Activated CD8-positive, alpha-beta memory T cell treated with anti-CD3 and anti-CD28 coated beads, Interleukin-2, amount 50 U/mL, for 1 hour (primary cell): Measurements from ENCODE around the gene PTN.

ENCODE experiments used
- DNase-seq: peaks from one replicate; pipeline ENCODE4 v3.0.0-alpha.2; 2020; ENCODE audit errors: extremely low read depth

PTN gene, protein sequence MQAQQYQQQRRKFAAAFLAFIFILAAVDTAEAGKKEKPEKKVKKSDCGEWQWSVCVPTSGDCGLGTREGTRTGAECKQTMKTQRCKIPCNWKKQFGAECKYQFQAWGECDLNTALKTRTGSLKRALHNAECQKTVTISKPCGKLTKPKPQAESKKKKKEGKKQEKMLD

DNA sequence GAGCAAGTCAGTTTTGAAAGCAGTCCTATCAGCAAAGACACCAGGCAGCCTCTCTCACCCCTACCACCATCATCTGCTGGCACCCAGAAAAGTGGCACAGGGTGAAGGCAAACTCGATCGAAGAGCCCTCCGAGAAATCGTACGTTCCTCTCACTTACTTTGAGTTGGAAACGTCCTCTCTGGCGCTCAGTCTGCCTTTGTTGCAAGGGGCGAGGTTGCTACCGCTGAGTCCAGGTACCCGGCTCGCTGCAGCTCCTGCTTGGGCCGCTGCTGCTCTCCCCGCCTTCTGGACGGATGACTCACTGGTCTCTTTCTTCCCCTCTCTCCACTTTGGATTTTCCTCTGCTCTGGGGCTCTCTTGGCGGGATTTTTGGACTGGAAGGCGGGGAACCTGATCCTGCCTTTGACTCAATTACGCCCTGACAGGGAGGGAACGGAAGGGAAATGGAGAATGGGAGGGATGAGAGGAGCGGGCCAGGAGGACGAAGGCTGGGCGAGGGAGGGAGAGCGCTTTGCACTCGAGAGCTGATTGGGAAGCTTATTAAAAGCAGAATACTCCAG lies at the start of gene PTN:
Gene PTN (minus strand): TSS at position 453 of the 561 bp plus-strand sequence. CDS start 88,760 bp downstream, outside the sequence.
- no peak for DNase-seq

DNA sequence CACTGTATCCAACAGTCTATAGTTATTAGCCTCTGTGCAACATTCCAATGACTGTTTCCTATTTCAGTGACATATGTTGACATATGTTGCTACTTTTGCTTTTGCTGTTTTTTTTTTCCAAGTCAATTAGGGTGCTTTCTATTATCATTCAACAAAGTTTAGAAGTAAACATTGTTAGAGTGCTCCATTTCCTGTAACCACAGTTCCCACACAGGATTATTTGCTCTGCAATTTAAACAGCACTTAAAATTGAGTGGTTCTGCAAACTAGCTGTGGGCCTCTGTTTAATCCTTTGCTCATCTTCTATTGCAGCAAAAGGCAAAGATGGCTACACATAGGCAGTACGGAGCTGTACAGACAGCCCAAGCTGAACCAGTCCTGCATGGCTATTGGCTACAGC lies 46.5 kb upstream of the PTN start:
- no peak for DNase-seq

DNA sequence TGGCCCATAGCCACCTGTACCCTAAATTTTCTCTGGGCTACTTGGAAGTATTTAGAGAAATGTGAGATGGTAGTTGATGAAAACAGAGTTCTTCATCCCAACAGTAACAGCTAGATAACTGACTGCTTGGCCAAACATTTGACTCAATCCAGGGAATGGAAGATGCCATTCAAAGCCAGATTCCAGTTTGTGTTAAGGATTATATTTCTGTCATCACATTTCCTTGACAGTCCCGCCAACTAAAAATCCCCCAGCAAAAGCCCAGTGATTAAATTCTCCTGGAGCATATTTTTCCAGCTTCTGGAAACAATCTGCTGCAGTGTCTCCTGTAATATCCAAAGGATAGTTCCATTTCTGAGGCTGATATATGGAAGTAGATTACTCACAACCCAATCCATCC lies 45.4 kb upstream of the PTN start:
- DNase-seq = no peak

DNA sequence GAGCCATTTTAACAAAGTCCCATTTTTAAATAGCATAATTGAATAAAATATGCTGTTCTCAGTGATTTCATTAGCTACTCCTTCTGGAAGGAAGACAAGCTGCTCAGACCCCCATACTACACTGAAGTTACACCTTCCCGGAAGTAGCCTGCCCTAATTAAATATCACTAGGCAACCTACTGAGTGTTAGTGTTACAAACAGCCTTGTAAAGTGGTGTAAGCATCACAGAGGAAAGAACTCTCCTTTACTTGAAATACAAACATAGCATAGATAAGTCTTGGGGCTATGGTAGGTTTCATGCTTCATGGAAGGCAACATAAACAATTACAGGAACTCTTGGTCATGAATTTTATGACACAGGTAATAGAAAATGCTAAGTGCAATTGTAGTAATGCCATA lies 43.4 kb upstream of the PTN start:
- DNase-seq = no peak

DNA sequence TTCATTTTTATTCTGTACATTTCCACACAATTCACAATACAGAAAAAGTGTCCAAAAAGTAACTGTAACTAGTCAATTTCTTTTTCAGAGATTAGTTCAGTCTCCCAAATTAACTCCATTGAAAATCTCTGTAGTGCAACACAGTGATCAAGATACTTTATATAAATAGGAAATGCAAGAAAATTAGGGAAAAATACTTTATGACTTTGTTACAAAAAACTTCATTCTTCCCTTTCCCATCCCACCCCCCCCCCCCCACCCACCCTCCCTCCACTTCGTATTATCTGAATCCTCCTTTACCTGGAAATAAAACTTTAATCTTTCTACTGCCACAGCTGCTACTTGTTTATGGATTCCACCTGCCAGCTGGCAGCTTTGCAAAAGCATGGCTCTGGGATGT lies 37.5 kb upstream of the PTN start:
- no peak for DNase-seq

DNA sequence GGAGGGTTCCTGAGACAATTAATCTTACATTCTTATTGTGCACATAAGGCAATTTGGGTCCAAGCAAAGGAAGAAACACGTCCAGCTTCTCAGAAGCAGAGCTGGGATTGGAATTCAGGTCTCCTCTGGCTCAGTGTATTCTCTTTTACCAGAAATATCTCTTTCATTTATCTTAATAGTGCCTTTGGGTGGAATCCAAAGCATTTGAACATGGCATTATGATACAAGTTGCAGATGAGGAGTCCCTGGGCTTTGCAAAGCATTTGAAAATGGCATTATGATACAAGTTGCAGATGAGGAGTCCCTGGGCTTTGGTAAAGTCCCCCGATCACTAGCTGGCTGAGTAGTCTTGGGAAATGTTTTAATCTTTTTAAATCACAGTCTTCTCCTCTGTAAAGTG lies 30.0 kb upstream of the PTN start:
- no peak for DNase-seq

DNA sequence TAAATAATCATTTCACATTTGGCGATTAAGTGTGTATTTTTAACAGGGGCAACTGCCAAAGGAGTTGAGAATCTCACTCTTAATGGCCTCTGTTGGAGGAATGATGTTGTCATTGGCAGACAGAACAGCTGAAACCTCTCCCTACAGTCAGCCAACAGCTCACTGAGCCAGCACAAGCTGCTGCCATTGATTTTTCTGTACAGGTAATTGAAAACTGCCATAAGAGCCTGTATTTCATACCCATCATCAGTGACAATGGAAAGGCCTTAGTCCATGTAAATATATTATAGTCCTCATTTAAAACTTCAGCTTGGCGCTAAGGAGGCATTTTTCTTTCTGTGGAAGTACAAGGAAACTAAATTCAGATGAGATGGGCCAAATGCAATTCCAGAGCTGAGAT lies 28.1 kb upstream of the PTN start:
- DNase-seq = no peak

DNA sequence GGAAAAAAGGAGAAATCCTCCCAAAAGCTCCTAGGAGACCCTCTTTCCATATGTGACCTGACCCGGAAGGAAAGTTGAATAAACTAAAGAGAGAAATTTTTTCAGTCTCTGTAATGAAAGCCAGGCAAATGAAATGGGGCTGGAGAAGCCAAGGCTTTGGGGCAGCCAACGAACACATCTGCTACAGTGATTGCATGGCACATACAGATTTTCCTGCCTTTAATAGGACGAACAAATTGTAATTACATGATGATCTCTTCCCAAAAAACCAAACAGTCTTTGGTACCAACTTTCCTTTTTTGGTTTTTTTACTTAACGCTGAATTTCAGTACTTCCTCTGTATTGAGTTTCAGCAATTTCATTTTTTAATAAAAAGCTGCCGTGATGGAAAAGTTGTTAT lies 23.5 kb upstream of the PTN start:
- no peak for DNase-seq

DNA sequence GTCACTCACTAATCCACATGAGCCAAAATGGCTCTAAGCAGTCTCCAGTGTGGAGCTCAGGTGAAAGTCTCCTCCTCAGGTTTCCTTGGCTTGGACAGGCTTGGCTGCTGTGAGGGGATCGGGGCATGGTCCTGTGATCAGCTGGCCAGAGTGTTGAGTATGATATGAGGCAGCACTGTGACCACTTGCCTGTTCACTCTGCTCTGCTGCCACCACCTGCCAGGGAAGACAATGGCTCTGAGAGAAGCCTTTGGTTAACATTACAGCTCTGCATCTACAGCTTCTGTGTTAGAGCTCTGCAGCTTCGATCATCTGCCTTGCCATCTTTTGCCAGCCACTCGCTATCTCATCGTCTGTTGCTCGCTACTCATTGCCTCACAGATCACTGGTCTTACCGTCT lies 20.1 kb upstream of the PTN start:
- DNase-seq = no peak

DNA sequence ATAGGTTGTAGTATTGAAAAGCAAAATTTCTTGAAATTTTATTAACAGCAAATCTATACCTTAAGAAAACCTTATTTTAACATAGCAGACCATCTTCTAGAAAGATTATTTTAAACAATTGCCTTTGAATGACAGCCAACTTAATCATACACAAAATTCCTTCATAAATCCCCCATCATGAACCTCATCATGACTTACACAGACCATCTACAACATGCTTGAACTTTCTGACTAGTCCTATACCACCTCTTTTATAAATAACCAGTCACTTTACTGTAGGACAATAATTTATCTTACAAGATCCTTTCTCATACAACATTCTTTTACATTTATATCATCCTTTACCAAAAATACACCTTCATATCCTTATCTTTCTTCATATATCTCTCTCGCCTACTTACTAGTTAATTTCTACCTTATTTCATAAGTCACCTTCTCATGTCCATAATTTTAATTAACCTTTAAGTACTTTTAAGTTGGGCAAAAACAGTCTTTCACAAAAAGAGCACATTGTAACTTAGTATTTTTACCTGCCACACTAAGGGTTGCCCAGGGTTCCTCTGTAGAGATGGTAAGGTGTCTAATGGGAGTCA lies 16.6 kb upstream of the PTN start:
- no peak for DNase-seq

DNA sequence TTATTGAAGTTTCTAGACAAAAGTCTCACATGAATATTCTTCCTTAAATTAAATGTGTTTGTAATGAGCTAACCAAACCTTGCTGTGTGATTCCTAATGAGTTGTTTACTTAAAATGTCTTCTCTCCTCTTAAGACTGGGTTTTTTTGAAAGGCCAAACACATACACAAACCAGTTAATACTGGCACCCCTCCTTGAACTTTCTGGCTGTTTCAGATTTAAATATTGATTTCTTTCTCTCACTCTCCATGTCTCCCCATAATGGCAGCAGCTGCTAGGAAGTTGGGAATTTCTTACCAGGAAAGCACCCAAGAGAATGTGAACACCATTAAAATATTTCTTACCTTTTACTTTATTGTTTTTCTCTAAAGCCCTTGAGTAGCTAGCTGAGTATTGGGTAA lies 11.4 kb upstream of the PTN start:
- no peak for DNase-seq

DNA sequence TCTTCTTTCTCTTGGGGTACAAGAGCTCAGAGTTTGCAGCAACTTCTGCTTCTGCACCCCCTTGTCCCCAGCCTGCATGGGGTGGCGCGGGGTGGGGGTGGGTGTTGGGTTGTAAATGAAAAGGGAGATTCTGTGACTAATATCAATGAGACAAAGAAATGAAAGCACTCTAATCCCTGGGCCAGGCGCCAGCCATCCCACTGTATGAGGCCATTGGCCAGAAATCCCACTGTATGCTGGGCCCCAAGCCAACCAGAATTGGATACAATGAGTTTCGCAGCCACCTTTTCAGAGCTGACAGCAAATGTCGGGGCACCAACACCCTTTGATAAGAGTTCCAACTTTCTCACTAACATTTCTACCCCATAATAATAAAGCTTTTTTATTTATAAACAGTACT lies 10.9 kb upstream of the PTN start:
- no peak for DNase-seq

DNA sequence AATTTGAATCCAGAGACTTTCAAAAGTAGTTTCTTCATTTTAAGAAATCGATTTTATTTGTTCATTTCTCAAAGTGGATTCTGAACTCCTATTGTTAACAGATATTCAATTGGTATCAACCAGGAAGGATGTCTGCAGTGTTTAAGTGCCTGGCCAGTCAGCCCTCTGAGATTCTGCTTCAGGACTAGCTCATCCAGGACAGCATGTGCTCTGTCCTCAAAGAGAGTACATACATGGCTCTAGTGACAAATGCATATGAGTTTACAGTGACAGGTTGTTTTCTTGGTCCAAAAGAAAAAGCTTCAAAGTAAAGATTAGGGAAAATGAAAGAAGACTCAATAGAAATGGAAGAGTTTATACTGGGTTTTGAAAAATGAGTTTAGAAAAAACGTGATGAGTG lies 8.4 kb upstream of the PTN start:
- no peak for DNase-seq

DNA sequence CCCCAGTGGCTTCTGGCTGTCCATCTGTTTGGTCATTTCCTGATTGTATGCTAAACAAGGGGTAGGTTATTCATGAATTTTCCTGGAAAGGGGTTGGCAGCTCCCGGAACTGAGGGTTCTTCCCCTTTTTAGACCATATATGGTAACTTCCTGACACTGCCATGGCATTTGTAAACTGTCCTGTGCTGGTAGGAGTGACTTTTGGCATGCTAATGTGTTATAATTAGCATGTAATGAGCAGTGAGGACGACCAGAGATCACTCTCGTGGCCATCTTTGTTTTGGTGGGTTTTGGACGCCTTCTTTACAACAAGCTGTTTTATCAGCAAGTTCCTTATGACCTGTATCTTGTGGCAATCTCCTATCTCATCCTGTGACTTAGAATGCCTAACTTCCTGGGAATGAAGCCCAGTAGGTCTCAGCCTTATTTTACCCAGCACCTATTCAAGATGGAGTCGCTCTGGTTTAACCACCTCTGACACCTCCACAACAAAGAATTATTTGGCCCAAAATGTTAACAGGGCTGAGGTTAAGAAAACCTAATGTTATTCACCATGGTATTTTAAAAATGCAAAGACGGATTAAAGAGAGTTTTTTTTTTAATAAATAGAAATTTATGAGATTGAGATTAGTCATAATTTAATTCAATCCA lies 2.4 kb upstream of the PTN start:
- DNase-seq = no peak

DNA sequence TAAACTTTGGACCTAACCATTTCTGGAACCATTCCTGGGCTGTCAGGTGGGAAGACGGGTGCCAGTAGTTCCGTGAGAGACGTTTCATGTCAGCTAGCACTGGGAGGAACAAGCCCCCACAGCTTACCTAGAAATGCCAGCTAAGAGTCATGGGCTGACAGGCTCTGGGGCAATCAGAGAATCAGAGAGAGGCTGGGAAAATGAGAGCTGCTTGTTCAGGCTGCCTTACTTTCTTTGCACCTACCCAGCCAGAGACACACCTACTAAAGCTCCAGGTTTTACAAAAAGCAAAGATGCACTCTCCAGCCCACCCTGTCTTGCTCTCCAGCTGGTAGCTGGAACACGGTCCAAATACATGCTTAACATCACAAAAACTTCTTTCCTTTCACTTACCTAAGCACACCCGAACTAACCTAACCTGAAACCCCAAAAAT lies 688 bp downstream of the PTN start:
- no peak for DNase-seq

DNA sequence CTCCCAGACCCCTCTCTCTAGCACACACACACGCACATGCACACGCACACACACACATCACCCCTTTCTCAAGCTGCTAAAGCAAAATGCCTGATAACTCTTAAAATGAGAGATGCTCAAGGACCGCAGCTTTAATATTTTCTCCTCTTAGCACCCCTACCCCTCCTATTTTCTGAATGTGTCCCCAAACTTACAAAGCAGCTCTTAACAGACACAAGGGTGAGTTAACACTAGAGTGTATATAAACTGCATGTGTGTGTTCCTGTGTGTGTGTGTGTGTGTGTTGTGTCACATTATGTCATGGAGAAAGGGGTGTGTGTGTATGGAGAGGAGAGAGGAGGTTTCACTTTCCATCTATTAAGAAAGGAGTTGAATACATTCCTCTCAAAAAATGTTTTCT lies 1.3 kb downstream of the PTN start:
- no peak for DNase-seq

DNA sequence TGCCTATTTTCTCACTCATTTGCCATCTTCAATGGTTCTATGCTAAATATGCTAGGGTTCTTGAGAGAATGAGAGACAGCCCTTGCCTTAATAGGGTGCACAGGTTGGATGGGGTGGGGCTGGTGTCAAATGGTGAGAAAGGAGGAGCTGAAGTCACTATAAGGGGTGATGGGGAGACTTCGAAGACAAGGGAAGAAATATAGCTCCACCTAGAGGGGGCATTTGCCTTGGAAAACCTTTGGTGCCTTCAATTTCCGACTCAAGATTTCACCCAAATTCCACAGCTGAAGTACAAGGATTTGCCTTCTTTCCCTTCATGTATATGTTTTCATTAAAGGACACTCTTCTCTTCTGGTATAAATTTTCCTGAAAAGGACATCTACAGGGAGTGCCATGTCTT lies 5.6 kb downstream of the PTN start:
- DNase-seq = no peak

DNA sequence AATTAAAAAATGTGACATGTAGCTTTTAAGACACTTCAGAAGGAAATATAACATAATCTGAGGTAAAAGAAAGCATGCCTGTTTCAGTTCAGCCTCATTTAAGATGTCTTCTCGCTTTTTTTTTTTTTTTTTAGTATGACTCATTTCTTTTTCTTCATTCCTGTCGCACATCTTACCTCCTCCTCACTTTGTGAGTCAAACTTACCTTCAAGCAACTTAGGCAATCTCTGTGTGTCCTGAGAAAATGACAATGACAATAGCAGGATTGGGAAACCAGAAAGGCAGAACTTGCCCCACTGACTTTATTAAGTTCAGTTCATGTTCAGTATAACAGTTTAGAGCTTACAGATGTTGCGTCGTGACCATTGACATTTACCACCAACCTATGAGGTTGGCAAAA lies 7.7 kb downstream of the PTN start:
- no peak for DNase-seq

DNA sequence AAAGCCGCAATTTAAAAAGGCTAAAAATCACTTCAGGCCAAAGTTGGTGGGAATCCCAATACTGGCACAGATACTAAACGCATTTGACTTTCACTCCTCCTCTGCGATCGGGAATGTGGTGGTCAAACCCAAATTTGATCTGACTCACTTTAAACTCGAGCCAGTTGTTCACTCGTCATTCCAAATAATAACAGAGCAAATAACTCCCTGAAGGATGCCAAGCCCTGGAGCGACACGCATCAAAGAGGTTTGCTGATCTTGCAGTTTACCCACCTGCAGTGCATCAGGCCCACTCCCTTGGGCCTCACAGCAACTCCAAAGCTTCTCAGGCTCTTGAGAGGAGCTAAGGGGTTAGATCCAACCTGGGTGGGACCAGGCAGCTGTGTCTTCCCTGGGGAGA lies 12.2 kb downstream of the PTN start:
- no peak for DNase-seq

DNA sequence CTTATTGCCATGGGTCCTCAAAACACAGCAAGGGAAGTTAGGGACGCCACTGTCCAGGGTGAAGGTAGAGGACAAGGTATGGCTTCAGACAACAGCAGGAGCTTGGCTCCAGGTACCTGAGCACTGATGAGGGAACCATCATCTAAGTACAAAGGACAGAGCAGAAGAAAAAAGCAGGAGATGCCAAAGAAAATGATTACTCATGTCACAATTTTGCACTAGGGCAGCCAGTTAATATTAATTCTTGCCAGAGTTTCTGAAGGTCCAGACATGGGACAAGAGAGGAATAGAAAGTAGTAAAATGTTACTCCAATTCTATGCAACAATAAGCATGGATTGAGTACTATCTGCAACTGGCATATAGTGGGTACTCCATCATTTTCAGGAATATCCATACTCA lies 14.1 kb downstream of the PTN start:
- no peak for DNase-seq

DNA sequence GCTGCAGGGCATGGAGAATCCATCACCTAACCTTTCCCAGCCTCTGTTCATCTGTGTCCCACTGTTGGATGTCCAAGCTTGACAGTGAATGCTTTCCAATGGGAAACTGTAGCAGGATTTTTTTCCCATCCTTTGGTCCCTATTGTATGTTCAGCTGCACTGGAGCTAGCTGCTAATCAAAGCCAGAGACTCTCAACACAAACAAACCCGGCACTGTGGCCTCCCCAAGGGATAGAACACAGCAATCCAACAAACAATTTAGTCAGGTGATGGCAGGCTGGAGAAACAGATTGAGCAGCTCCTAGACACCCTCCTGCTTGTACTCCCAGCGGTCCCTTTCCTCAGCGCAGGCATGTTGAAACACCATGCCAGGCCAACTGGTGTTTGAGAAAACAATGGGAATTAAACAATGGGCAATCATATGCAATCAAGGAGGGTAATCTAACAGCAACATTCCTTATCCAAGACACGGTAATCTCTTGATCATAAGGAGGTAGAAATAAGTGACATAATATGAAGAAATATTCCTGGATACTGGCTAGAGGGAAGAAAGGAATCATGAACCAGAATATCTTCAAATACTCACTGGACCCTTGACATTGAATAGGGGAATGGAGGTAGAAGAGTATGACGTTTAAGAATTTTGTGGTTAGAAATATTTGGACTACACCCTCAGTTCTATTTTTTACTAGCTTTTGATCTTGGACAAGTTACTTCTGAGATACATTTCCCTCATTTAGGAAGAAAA lies 15.0 kb downstream of the PTN start:
- DNase-seq = no peak

DNA sequence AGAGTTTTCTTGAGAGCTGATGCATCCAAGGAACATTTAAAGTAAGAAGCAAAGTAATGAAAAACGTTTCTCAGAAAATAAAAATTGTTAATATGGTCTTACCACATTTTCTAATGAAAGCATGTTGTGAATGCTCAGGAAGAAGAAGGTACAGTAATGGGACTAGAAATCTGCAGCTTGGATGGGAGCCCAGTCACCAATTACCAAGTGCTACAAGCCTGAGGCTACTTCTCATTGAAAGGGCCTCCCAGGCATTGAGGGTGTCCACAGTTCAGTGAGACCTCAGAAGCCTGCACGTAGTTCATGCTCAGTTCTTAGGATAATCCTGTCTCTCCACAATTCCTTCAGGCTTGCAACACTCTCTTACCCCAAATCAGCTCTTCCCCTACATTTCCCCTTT lies 17.6 kb downstream of the PTN start:
- DNase-seq = no peak
